Thyroid gland (tissue), 4 donors: ENCODE measurements around the gene CAST.

Experiments used
- POLR2A ChIP-seq, 2 donors: fragments of 450-650 bp; IDR thresholded peaks; one replicate each; pipeline ENCODE4 v1.6.1; 2017; ENCODE audit warnings: antibody characterized with exemption in 2 of 2, mild to moderate bottlenecking in 2 of 2, moderate library complexity in 1 of 2
- TF ChIP-seq, protein P1 (sequence below), 6 experiments: fragments of 200-600 bp in 3 of 6; fragments of 450-650 bp in 3 of 6; sonication (generic) in 3 of 6; IDR thresholded peaks; one replicate each; pipeline ENCODE4 v1.5.1; 2016 to 2019; ENCODE audit warnings: antibody characterized with exemption in 6 of 6, mild to moderate bottlenecking in 2 of 6, inconsistent platforms in 1 of 6, moderate library complexity in 1 of 6

DNA sequence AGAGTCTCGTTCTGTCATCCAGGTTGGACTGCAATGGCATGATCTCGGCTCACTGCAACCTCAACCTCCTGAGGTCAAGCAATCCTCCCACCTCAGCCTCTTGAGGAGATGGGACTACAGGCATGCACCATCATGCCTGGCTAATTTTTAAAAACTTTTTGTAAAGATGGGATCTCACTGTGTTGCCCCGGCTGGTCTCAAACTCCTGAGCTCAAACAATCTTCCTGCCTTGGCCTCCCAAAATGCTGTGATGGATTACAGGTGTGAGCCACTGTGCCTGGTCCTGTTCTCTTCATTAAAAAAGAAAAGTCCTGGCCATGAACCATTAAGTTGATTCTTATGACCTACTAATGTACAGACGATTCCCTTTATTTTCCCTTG, 90.8 kb downstream of the CAST start:
- TF ChIP-seq, protein P1, sequence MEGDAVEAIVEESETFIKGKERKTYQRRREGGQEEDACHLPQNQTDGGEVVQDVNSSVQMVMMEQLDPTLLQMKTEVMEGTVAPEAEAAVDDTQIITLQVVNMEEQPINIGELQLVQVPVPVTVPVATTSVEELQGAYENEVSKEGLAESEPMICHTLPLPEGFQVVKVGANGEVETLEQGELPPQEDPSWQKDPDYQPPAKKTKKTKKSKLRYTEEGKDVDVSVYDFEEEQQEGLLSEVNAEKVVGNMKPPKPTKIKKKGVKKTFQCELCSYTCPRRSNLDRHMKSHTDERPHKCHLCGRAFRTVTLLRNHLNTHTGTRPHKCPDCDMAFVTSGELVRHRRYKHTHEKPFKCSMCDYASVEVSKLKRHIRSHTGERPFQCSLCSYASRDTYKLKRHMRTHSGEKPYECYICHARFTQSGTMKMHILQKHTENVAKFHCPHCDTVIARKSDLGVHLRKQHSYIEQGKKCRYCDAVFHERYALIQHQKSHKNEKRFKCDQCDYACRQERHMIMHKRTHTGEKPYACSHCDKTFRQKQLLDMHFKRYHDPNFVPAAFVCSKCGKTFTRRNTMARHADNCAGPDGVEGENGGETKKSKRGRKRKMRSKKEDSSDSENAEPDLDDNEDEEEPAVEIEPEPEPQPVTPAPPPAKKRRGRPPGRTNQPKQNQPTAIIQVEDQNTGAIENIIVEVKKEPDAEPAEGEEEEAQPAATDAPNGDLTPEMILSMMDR (IDR thresholded peaks at IDR 0.05) = no peak
- TF ChIP-seq POLR2A (IDR thresholded peaks at IDR 0.05) = no peak
